T-cell (primary cell): ENCODE results near the gene FNBP1L. TPM values are rescaled to one million over a fixed set of nuclear protein-coding genes. Genes with fewer than 3 reads are reported as not detected.

Source experiments
- ATAC-seq, 4 experiments: fragments of 200-7000 bp in 3 of 4; fragments of 150-1000 bp in 1 of 4; cut with Tn5 transposase; replicated peaks in 1 of 4; 1 replicate in 3 of 4; 2 replicates in 1 of 4; pipeline ENCODE4 v1.10.0; 2021; ENCODE audit warnings: moderate library complexity in 3 of 4, mild to moderate bottlenecking in 2 of 4, moderate number of reproducible peaks in 1 of 4
- CTCF ChIA-PET, 2 donors: fragments of 300-600 bp; sonication (Branson Sonifier 250); formaldehyde crosslinking; loops; one replicate each; lab custom pipeline; 2022; ENCODE audit warnings: antibody characterized with exemption in 2 of 2; lab: Charles Lee
- POLR2A ChIA-PET, 2 donors: fragments of 300-600 bp; sonication (Branson Sonifier 250); formaldehyde crosslinking; loops; one replicate each; lab custom pipeline; 2022; ENCODE audit warnings: antibody characterized with exemption in 2 of 2; lab: Charles Lee
- DNase-seq, 35 experiments: peaks; one replicate each; pipeline versions ENCODE4 v3.0.0 to v3.0.0-alpha.2; 2013 to 2023
- H3K27ac ChIP-seq: one replicate; pipeline ENCODE4 v1.5.1; 2013; ENCODE audit warnings: low read length
- H3K27me3 ChIP-seq, 2 experiments: replicated peaks in 1 of 2; 1 replicate in 1 of 2; 2 replicates in 1 of 2; pipeline versions ENCODE4 v1.6.1 to v1.7.0; 2013; ENCODE audit warnings: low read length in 1 of 2, mixed read lengths in 1 of 2; ENCODE audit not compliant: control insufficient read depth in 2 of 2, insufficient read depth in 2 of 2; ENCODE audit errors: extremely low read depth in 1 of 2
- H3K36me3 ChIP-seq, 2 donors: 1 replicate in 1 of 2; 2 replicates in 1 of 2; pipeline versions ENCODE4 v1.6.1 to v1.7.0; 2013; ENCODE audit warnings: low read length in 1 of 2; ENCODE audit not compliant: control insufficient read depth in 2 of 2, insufficient read depth in 1 of 2; ENCODE audit errors: extremely low read depth in 1 of 2
- H3K4me1 ChIP-seq, 2 experiments: 1 replicate in 1 of 2; 2 replicates in 1 of 2; pipeline versions ENCODE4 v1.6.1 to v1.7.0; 2013; ENCODE audit warnings: low read length in 2 of 2, mixed read lengths in 1 of 2; ENCODE audit not compliant: insufficient read depth in 2 of 2, control insufficient read depth in 1 of 2; ENCODE audit errors: extremely low read depth in 1 of 2
- H3K4me3 ChIP-seq, 2 donors: 1 replicate in 1 of 2; 2 replicates in 1 of 2; pipeline versions ENCODE4 v1.5.1 to v1.7.0; 2013; ENCODE audit warnings: mild to moderate bottlenecking in 2 of 2, low read length in 1 of 2, moderate library complexity in 1 of 2; ENCODE audit not compliant: control insufficient read depth in 1 of 2; ENCODE audit errors: extremely low read depth in 1 of 2
- H3K9me3 ChIP-seq: 2 replicates; pipeline ENCODE4 v1.7.0; 2013
- H3K27ac Mint-ChIP-seq, 2 donors: one replicate each; pipeline ENCODE4 v1.8.0; 2020 to 2021; ENCODE audit warnings: mild to moderate bottlenecking in 2 of 2, mixed read lengths in 2 of 2
- H3K27me3 Mint-ChIP-seq, 2 donors: one replicate each; pipeline ENCODE4 v1.8.0; 2021 to 2022; ENCODE audit warnings: mixed read lengths in 2 of 2
- H3K36me3 Mint-ChIP-seq: one replicate; pipeline ENCODE4 v1.8.0; 2021; ENCODE audit warnings: mixed read lengths
- H3K4me1 Mint-ChIP-seq, 3 donors: one replicate each; pipeline ENCODE4 v1.8.0; 2020 to 2022; ENCODE audit warnings: mixed read lengths in 3 of 3, mild to moderate bottlenecking in 1 of 3
- H3K4me3 Mint-ChIP-seq, 3 donors: one replicate each; pipeline ENCODE4 v1.8.0; 2020 to 2022; ENCODE audit warnings: mild to moderate bottlenecking in 3 of 3, mixed read lengths in 3 of 3, moderate library complexity in 3 of 3
- H3K9me3 Mint-ChIP-seq, 3 donors: one replicate each; pipeline ENCODE4 v1.8.0; 2020 to 2022; ENCODE audit warnings: mixed read lengths in 3 of 3
- WGBS: methylation state at CpG from one replicate; pipeline ENCODE4 v1.1.5; 2013; ENCODE audit warnings: missing lambda C conversion rate; ENCODE audit not compliant: insufficient coverage; 5-methylcytosine and 5-hydroxymethylcytosine counted together
- total RNA-seq, 35 experiments: library from RNA in 6 of 35; stranded (reverse) in 6 of 35; fragments of 120-200 nt in 1 of 35; gene quantifications; one replicate each; pipeline versions ENCODE4 v1.2.1 to v1.2.4 and lab custom pipeline; 2013 to 2026

Gene FNBP1L
- total RNA-seq, 5 donors from 2014 or later (not counting 1 experiment from before 2014, with no cell fraction given) = 1.2 to 3.2 (median 1.6) TPM

DNA sequence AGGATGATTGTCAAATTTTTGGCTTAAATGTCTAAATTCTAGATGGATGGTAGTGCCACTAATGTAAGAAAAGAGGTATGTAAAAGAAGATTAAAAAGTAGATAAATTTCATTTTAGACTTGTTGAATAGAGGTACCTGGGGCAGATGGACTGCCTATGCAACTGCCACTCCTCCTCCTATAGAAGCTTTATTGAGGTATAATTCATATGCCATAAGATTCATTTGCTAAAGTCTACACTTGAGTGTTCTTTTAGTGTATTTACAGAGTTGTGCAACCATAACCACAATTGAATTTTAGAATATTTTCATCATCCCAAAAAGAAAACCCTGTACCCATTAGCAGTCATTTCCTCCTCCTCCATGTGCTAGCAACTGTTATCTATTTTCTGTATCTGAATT is 70.6 kb downstream of the FNBP1L start:
- Histone ChIP-seq H3K27me3 (no peaks in the 10 kb centered on the region), H3K36me3 (no peaks in the 10 kb centered on the region), H3K27ac (no peak overlapping the region), H3K9me3 (no peaks in the 10 kb centered on the region), H3K4me1 (no peaks in the 10 kb centered on the region), H3K4me3 (no peak overlapping the region)
- ChIA-PET CTCF (no interaction called here), POLR2A (no interaction called here)
- Mint-ChIP-seq H3K27ac (no peak overlapping the region), H3K4me3 (no peak overlapping the region), H3K27me3 (peaks cover 0 to 1% of the 10 kb centered on the region in 2 donors), H3K4me1 (no peaks in the 10 kb centered on the region), H3K36me3 (no peaks in the 10 kb centered on the region), H3K9me3 (no peaks in the 10 kb centered on the region)
- ATAC-seq = no peak
- DNase-seq = no peak

DNA sequence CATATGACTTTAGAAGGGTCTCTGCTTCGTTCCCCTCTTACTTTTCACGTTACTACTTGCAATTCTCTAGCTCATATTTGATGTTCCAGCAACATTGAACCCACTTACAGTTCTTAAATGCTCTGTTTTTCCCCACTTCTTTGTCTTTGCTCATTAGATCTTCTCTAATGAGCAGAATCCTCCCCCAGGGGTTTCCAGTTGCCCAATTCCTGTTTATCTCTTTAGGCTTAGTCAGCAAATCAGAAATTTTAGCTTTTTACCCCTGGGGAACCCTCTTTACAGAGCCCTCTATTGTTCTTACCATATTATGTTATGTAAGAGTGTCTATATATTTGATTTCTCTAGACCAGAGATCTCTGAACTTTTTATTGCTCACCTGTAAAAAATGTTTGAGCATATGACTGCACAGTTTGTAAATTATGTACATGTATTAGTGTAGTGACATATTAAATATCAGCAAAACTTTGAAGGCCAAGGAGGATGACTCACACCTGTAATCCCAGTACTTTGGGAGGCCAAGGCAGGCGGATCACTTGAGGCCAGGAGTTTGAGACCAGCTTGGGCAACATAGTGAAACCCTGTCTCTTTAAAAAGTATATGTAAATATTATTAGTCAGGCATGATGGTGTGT is 71.4 kb downstream of the FNBP1L start:
- ATAC-seq (no peak), DNase-seq (no peak)
- 57% methylated on average over 2 of the region's 3 CpGs for WGBS
- no peaks in the 10 kb centered on the region for H3K9me3 ChIP-seq
- no peak overlapping the region for H3K27ac ChIP-seq
- no peaks in the 10 kb centered on the region for H3K9me3 Mint-ChIP-seq
- no peaks in the 10 kb centered on the region for H3K4me1 ChIP-seq
- ChIA-PET CTCF (interaction anchor here in 1 of 2 donors (0.5 kb wide), 1 partner anchor 58 kb away, joined by 3 read pairs; no protein-coding TSS in a partner anchor), POLR2A (no interaction called here)
- H3K27me3 ChIP-seq = no peaks in the 10 kb centered on the region
- H3K4me3 Mint-ChIP-seq = no peak overlapping the region
- no peak overlapping the region for H3K27ac Mint-ChIP-seq
- peaks cover 0 to 1% of the 10 kb centered on the region in 2 donors for H3K27me3 Mint-ChIP-seq
- H3K36me3 ChIP-seq = no peaks in the 10 kb centered on the region
- H3K36me3 Mint-ChIP-seq = no peaks in the 10 kb centered on the region
- no peak overlapping the region for H3K4me3 ChIP-seq
- H3K4me1 Mint-ChIP-seq = no peaks in the 10 kb centered on the region

DNA sequence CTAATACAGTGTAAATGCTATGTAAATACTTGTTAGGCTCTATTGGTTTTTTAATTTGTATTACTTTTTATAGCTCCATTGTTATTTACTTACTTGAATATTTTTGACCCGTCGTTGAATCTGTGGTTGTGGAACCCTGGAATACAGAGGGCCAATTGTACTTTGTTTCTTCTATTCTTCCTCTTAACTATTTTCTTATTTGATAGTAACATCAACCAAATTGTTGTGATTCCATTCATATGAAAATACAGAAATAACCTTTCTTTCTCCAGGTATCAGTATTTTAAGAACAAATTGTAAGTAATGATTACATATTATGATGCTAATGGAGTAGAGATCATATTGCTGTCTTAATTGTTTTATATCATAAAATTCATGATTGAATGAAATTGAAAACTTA is 73.7 kb downstream of the FNBP1L start:
- WGBS = no CpG with 5 or more reads among the region's 2 CpGs
- Histone ChIP-seq H3K4me1 (no peaks in the 10 kb centered on the region), H3K27me3 (no peaks in the 10 kb centered on the region), H3K27ac (no peak overlapping the region), H3K9me3 (no peaks in the 10 kb centered on the region), H3K4me3 (no peak overlapping the region), H3K36me3 (no peaks in the 10 kb centered on the region)
- H3K27ac Mint-ChIP-seq = no peak overlapping the region
- H3K36me3 Mint-ChIP-seq = no peaks in the 10 kb centered on the region
- H3K4me1 Mint-ChIP-seq = no peaks in the 10 kb centered on the region
- ChIA-PET POLR2A (no interaction called here), CTCF (no interaction called here)
- DNase-seq (no peak), ATAC-seq (no peak)
- H3K27me3 Mint-ChIP-seq = peaks cover 0 to 5% of the 10 kb centered on the region in 2 donors
- no peaks in the 10 kb centered on the region for H3K9me3 Mint-ChIP-seq
- no peak overlapping the region for H3K4me3 Mint-ChIP-seq

DNA sequence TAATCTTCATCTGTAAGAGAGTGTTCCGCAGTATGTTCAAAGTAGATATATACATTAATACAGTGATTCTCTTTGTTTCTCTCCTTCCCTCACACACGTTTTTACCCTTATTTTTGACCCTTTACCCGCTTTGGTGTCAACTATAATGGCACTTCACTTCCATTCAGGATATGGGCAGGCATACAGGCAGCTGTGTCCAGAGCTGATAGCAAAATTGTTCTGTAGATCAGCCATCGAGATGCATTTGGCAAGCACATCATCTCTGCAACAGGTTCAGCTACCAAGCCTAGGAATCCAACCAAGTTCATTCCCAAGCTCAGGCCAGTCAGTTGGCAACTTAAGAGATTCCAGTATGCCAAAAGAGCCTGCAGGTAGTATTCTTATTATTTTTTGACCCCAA is 74.8 kb downstream of the FNBP1L start:
- Mint-ChIP-seq H3K4me1 (no peaks in the 10 kb centered on the region), H3K9me3 (no peaks in the 10 kb centered on the region), H3K36me3 (no peaks in the 10 kb centered on the region), H3K27ac (no peak overlapping the region), H3K27me3 (peaks cover 0 to 3% of the 10 kb centered on the region in 2 donors), H3K4me3 (no peak overlapping the region)
- H3K9me3 ChIP-seq = no peaks in the 10 kb centered on the region
- POLR2A ChIA-PET = no interaction called here
- DNase-seq = no peak
- H3K4me1 ChIP-seq = no peaks in the 10 kb centered on the region
- ATAC-seq = no peak
- no peak overlapping the region for H3K4me3 ChIP-seq
- WGBS = 86% methylated on average over 2 of the region's 4 CpGs
- no peaks in the 10 kb centered on the region for H3K27me3 ChIP-seq
- no peak overlapping the region for H3K27ac ChIP-seq
- CTCF ChIA-PET = no interaction called here
- no peaks in the 10 kb centered on the region for H3K36me3 ChIP-seq

DNA sequence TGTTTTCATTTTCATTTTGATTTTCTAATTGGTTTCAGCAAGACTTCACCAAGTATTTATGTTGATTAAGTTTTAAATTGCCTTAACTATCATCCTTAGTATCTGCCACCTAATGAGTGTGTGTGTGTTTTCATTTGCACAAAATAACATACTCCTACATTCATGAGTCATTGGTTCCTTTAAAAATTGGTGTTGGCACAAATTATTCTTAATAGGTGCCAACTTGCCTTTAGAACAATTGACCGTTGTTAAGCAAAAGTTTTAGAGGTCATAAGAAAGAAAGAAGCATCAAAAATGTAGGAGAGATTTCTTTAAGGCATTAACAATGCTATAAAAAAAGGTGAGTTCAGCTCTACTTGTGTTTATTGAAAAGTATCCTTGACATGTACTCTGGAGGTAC is 77.5 kb downstream of the FNBP1L start:
- POLR2A ChIA-PET = interaction anchor here in 1 of 2 donors (0.5 kb wide), 1 partner anchor 8 kb away, joined by 6 read pairs; no protein-coding TSS in a partner anchor
- H3K27me3 Mint-ChIP-seq = peaks cover 0 to 7% of the 10 kb centered on the region in 2 donors
- H3K36me3 ChIP-seq = no peaks in the 10 kb centered on the region
- ATAC-seq (no peak), DNase-seq (no peak)
- no peaks in the 10 kb centered on the region for H3K27me3 ChIP-seq
- no peaks in the 10 kb centered on the region for H3K4me1 ChIP-seq
- H3K27ac ChIP-seq = no peak overlapping the region
- WGBS = no CpG with 5 or more reads among the region's 1 CpG
- H3K4me3 Mint-ChIP-seq = no peak overlapping the region
- H3K36me3 Mint-ChIP-seq = no peaks in the 10 kb centered on the region
- H3K9me3 ChIP-seq = no peaks in the 10 kb centered on the region
- CTCF ChIA-PET = no interaction called here
- H3K9me3 Mint-ChIP-seq = no peaks in the 10 kb centered on the region
- no peak overlapping the region for H3K27ac Mint-ChIP-seq
- H3K4me3 ChIP-seq = no peak overlapping the region
- no peaks in the 10 kb centered on the region for H3K4me1 Mint-ChIP-seq

DNA sequence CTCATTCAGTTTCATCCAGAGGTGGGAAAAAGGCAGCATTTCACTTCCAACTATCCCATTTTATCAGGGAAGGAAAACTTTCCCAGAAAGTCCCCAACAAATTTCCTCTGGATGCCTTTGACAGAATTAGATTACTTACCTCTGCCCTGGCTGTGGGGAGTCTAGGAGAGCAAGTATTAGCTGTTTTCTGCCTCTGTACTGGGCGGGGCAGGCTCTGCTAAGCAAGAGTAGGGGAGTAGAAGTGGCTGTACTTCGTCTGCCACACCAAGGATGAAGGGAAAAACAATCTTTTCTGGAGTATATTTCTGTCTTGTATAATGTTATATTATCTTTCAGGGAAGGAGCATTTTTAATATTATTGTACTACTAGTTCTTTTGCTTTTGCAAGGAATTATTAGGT is 78.5 kb downstream of the FNBP1L start:
- Histone ChIP-seq H3K4me3 (no peak overlapping the region), H3K36me3 (no peaks in the 10 kb centered on the region), H3K4me1 (no peaks in the 10 kb centered on the region), H3K27me3 (no peaks in the 10 kb centered on the region), H3K27ac (no peak overlapping the region), H3K9me3 (no peaks in the 10 kb centered on the region)
- Mint-ChIP-seq H3K4me1 (no peaks in the 10 kb centered on the region), H3K4me3 (no peak overlapping the region), H3K27ac (no peak overlapping the region), H3K9me3 (no peaks in the 10 kb centered on the region), H3K36me3 (no peaks in the 10 kb centered on the region), H3K27me3 (peaks cover 0 to 9% of the 10 kb centered on the region in 2 donors)
- WGBS = 67% methylated on average over 1 of the region's 2 CpGs
- no peak for ATAC-seq
- no peak for DNase-seq
- CTCF ChIA-PET = no interaction called here
- POLR2A ChIA-PET = no interaction called here

DNA sequence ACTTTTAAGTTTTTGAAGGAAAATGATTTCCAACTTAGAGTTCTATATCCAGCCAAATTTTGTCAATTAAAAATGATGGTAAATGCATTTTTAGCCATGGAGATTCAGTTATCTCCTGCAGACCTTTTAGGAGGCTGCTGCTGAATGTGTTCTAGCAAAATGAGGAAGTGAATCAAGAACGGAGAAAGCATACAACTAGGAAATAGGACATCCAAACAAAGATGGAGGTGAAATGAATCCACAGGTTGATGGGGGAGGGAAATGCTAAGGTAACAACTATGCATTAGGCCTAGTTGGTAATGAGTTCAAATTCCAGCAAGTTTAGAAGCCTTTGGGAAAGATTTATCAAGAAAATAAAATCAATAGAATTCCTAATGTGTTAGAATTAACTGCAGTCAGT is 80.5 kb downstream of the FNBP1L start:
- H3K36me3 ChIP-seq = no peaks in the 10 kb centered on the region
- DNase-seq (no peak), ATAC-seq (no peak)
- no peak overlapping the region for H3K27ac Mint-ChIP-seq
- WGBS = no CpG with 5 or more reads among the region's 1 CpG
- H3K4me3 ChIP-seq = no peak overlapping the region
- H3K36me3 Mint-ChIP-seq = no peaks in the 10 kb centered on the region
- no peak overlapping the region for H3K4me3 Mint-ChIP-seq
- ChIA-PET POLR2A (no interaction called here), CTCF (no interaction called here)
- H3K4me1 Mint-ChIP-seq = no peaks in the 10 kb centered on the region
- peaks cover 0 to 9% of the 10 kb centered on the region in 2 donors for H3K27me3 Mint-ChIP-seq
- no peak overlapping the region for H3K27ac ChIP-seq
- no peaks in the 10 kb centered on the region for H3K9me3 ChIP-seq
- H3K9me3 Mint-ChIP-seq = no peaks in the 10 kb centered on the region
- no peaks in the 10 kb centered on the region for H3K4me1 ChIP-seq
- no peaks in the 10 kb centered on the region for H3K27me3 ChIP-seq
